GM12873 (cell line): Measurements from ENCODE around the gene TEKTIP1.

Experiments used
- TF ChIP-seq, protein P1 (sequence below): IDR thresholded peaks from 2 replicates; pipeline ENCODE4 v1.5.1; 2012; ENCODE audit warnings: low read depth, mild to moderate bottlenecking, moderate library complexity, low read length, control low read depth; ENCODE audit not compliant: insufficient read depth; ENCODE audit errors: missing control alignments

TEKTIP1 gene

DNA sequence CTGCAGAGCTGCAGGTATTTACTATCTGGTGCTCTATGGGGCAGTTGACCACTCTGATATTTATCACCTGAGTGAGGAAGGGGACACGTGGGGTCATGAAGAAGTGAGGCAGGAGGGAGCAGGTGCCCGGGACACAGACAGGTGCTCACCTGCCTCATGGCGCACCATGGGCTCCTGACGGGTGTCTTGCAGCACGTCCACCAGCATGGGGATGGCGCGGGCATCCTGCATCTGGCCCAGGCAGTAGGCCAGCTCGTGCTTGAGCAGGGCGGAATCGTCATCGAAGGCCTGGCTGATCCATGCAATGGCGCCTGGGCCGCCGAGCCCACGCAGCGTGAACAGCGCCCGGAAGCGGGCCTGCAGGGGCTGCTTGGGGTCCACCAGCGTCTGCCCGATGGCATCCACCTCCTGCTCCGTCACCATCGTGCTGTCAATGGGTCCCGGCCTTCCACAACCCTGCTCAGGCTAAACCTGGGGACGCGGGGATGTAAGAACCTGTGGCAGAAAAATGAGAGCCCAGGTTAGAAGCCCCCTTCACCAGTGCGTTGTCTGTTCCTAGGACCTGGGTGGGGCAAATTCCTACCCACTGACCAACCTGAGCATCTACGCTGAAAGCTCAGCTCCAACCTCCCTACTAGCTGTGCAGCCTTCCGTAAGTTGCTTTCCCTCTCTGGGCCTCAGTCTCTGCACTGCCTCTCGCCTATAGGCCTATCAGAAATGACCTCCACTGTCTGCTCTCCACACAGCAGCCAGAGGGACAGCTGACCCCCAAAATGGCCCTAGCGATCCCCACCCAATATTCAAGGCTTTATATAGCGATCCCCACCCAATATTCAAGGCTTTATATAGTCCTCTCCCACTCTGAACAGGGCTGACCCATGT, 42.3 kb upstream of the TEKTIP1 start:
- TF ChIP-seq, protein P1, sequence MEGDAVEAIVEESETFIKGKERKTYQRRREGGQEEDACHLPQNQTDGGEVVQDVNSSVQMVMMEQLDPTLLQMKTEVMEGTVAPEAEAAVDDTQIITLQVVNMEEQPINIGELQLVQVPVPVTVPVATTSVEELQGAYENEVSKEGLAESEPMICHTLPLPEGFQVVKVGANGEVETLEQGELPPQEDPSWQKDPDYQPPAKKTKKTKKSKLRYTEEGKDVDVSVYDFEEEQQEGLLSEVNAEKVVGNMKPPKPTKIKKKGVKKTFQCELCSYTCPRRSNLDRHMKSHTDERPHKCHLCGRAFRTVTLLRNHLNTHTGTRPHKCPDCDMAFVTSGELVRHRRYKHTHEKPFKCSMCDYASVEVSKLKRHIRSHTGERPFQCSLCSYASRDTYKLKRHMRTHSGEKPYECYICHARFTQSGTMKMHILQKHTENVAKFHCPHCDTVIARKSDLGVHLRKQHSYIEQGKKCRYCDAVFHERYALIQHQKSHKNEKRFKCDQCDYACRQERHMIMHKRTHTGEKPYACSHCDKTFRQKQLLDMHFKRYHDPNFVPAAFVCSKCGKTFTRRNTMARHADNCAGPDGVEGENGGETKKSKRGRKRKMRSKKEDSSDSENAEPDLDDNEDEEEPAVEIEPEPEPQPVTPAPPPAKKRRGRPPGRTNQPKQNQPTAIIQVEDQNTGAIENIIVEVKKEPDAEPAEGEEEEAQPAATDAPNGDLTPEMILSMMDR = no peak

DNA sequence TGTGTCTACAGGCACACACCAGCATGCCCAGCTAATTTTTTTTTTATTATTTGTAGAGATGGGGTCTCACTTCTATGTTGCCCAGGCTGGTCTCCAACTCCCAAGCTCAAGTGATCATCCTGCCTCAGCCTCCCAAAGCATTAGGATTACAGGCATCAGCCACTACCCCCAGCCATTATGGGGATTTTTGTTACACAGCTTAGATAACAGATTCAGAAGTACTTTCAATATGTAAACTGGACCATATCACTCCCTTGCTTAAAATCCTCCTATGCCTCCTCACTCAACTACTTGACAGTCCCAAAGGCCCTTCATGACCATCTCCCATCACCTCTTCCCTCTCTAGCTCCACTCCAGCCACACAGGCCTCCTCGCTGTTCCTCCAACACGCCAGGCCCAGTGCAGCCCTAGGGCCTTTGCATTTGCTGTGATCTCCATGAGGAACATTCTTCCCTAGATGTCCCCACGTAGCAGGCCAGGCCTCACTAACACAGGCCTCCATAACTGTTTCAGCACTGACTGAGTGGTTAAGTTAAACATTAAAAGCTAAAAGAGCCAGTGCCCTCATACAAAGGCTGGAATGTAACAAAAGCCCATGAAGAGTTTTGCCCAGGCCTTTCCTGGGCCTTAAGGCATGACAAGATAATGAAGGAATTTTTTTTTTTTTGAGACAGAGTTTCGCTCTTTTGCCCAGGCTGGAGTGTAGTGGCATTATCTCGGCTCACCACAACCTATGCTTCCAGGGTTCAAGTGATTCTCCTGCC, 41.0 kb upstream of the TEKTIP1 start:
- TF ChIP-seq, protein P1 = no peak

DNA sequence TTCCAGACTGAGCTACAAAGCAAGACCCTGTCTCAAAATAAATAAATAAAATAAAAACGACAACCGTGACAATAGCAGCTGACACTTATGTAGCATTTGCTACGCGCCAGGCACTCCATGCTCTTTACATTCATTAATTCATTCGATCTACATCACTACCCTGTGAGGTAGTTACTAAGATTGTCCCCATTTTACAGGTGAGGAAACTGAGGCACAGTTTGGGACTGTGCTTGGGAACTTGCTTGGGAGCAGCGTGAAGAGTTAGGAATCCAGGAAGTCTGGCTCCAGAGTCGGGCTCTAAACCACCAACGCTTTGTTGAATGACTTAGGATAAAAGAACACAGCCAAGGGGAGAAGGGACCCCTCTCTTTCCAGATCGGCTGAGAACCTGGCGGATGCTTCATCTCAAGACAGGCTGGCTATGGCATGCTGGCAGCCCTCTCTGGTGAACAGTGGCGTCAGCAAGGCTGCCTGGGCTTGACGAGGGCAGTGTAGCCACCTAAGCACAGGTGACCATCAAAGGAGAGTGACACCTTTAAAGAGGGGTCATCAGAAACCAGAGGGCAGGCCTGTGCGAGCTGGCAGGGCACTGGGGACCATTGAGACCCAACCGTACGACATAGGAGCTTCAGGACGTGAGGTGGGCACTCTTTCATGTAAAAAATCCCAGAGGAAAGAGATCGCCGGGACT, 39.1 kb upstream of the TEKTIP1 start:
- TF ChIP-seq, protein P1 = no peak

DNA sequence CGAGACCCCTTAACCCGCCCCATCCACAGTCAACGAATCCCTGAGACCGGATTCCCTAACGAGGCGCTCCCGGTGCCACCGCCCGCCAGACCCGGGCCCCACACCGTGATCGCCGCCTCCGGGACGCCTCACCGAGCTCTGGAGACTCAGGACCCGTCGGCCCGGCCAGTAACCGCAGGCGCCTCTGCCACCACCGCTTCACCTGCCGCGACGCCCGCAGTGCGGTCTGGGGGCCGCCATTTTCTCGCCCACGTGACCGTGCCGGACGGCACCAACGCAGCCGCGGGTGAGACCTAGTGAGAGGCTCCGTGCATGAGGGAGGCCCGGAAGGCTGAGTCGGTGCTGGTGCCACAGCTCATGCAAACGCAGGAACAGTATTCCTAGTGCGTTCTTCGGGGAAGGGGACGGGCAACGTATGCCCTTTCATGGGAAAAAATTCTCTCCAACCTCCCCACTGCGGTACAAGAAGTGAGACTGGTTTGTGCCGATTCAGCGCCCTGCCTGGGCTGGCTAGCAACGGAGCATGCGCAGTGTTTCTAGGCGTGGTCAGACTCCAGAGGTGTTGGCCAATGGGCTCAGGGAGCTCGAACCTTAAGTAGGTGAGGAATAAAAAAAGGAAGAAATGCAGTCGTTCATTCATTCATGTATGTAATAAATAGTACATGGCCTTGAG, 38.4 kb upstream of the TEKTIP1 start, which contains the start of gene DOHH:
TSS of gene DOHH (minus strand) at position 246 of the 673 bp plus-strand sequence. CDS start 3,860 bp downstream, outside the sequence.
- TF ChIP-seq, protein P1 = no peak

DNA sequence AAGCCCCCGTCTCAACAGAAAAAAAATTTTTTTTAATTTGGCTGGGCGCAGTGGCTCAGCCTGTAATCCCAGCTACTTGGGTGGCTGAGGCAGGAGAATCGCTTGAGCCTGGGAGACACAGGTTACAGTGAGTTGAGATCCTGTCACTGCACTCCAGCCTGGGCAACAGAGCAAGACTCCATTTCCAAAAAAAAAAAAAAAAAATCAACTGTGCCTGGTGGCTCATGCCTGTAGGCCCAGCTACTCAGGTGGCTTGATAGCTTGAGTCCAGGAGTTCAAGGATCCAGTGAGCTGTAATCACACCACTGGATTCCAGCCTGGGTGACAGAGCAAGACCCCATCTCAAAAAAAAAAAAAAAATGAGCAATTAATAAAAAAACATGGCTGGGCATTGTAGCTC, 37.2 kb upstream of the TEKTIP1 start:
- TF ChIP-seq, protein P1 = no peak

DNA sequence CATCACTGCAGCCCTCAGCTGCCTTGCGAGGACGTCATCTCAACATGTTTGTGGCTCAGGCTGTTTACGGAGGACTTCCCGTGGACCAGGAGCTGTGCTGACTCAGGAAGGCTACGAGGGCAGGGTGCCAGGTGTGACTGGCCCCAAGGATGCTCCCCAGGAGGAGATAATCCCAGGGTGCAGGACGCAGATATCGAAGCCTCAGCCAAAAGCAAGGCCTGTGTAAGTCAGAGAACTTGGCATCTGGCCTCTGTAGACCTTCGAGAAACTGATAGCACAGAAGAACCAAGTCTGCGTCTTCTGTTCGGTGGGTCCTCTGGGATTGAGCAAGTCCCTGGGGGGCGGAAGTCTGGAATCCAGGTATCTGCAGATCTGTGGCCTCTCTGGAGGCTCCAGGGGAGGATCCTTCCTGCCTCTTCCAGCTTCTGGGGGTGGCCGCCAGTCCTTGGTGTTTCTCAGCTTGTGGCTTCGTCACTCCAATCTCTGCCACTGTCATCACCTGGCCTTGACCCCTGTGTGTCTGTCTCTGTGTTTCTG, 35.9 kb upstream of the TEKTIP1 start:
- TF ChIP-seq, protein P1 = no peak
